HG02798 (cell line): Measurements from ENCODE around the gene HYAL2.

ENCODE experiments used
- ATAC-seq: cut with Tn5 transposase; IDR thresholded peaks from one replicate; pipeline ENCODE4 v1.9.1; 2021; ENCODE audit warnings: mild to moderate bottlenecking; ENCODE audit not compliant: unreplicated experiment, poor library complexity

HYAL2 gene

GRCh38 chr3:50351323-50351697 lies 28.8 kb upstream of the HYAL2 start:
- no peak for ATAC-seq

DNA sequence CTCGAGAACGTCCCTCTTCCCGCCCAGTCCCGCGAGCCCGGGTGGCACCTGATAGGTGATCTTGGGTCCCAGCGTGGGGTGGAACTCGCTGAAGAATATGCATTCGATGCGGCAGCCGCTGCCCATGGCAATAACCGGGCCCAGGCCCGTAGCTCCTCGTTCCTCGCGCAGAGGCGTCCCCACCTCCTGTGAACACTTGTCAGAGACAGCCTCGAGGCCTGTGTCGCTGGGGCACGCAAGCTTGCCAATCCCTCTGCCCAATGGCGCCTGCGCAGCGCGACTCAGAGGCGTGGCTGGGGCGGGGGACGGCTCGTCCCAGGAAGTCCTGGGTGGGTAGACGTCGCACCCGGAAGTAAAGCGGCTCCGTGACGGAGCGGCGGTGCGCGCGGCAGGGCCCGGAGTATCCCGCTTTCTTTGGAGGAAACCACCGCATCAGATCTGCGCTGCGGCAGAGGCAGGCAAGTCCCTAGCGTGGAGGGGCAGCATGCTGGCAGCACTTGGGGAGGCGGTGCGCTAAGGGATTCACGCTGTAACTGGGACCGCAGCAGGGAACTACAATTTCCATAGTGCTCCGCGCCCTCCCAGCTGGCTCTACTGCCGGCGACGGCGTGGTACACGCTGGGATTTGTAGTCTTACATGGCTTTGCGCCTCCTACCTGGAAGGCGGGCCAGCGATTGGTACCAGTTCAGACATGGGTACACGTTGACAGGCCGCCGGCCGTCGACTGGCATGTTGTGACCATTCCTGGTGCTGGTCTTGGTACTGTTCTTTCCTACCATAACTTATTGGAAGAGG lies 28.2 kb upstream of the HYAL2 start, which contains the start of the genes CYB561D2 and NPRL2:
TSS of gene CYB561D2 (plus strand) at position 336 of the 796 bp plus-strand sequence. CDS start 572 bp downstream, outside the sequence.
TSS of gene NPRL2 (minus strand) at position 249 of the 796 bp plus-strand sequence. CDS start at position 126, 123 bp downstream.
- ATAC-seq = peak; percentile 86

DNA sequence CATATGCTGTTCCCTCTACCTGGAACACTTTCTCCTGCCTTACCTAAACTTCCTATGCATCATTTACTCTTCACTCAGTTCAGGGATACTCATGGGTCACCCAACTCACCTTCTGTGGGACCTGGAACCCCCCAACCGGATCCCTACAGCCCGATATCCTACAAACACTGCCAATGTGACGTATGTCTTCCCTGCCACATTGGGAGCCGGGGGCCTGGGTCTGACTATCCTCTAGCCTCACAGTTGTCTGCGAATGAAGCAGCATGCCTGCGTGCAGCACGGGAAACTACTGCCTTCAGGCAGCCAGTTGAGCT lies 27.6 kb upstream of the HYAL2 start:
- ATAC-seq = no peak

GRCh38 chr3:50347187-50347813 lies 24.8 kb upstream of the HYAL2 start:
- ATAC-seq = no peak

DNA sequence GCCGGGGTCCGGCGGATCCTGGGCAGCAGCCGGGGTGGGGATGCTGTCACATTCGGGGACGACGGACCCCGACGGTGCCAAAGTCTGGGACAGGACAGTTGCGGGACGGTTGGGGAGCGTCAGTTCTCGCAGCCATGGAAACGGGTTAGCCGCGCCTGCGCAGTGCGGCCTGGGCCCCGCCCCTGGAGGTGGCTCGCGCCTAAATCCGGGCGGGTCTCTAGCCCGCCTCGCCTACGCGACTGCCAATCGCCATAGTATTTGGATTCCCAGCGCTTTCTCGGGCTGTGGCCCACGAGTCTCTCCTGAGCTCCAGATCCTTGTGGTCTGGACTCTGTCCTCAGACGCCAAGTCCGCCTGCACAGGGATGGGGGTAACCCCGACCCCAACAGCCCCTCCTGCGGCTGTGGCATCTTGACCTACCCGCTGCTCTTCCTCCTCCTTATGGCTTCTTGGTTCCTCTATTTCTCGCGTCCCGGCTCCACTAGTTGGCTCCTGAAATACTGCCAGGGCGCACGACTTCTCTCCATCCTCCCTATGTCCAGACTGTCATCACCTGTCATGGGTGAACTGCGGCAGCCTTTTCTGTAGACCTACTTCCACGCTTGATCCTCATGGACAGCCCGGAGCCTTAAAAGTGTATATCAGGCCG lies 23.2 kb upstream of the HYAL2 start, which contains the start of gene ZMYND10:
TSS of gene ZMYND10 (minus strand) at position 147 of the 649 bp plus-strand sequence. CDS start 153 bp downstream, outside the sequence.
- no peak for ATAC-seq

DNA sequence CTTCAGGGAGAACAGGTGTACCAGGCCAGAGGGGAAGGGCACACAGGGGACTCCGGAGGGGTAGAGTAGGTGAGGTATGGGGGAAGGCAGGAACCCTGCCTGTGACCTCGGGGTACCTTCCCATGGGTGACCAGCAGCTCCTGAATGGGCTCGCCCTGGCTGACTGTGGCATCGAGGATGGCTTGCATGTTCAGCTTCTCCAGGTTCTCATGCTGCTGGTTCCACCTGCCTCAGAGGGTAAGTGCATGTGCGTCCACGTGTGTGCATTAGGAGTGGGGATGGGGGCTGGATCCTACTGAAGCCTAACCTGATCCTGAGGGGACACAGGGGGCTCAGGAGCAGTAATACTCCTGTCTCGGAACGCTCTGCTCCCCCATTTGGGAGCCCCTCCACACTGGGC lies 22.5 kb upstream of the HYAL2 start:
- no peak for ATAC-seq

GRCh38 chr3:50342813-50343633 lies 20.5 kb upstream of the HYAL2 start:
- no peak for ATAC-seq

DNA sequence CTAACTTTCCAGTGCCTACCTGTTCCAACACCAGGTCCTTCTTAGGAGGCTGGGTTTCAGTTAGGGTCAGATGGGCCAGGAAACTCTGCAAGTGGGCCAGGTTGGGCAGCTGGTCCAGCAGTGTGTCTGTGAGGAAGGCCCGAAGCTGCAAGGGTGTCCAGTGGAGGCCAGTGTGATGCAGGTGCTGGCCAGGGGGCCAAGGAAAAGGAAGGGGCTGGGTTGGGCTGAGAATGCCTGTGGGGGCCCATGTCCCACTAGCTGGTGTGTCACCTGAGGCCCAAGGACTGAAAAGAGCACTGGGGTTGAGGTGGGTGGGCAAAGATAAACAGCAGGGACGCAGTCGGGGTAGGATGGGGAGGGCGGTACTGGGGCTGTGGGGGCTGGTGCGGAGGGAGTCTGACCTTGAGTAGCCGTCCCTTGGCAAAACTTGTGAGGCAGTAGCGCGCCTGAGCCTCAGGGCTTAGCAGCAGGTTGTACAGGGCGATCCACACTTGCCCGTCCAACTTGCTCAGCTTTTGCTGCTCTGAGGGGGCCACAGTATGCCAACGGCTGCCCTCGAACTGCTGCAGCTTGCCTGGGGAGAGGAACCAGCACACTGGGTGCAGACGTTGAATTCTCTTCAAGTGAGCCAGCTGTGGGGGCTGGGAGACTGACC lies 19.6 kb upstream of the HYAL2 start:
- no peak for ATAC-seq

DNA sequence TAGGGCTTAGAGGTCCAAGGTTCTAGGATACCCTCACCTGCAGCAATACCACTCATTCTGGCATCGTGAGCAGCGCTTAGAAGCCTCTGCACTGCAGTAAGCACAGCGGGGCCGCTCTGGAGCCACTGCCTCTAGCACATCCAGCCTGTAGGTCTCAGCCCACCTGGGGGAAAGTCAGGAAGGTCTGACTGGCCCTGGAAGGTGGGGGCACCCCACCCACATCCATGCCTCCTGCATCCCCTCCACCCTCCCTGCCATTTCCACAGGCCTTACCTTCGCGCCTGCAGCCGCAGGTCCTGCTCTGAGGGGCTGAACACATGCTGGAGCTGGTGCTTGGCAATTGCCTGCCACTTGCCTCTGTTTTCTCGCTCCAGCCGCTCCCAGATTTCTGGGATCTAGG lies 19.0 kb upstream of the HYAL2 start:
- no peak for ATAC-seq

- ATAC-seq = no peak
These were observed 18.1 kb upstream of the HYAL2 start, which contains the start of gene RASSF1 for GRCh38 chr3:50340448-50341329. TSS of gene RASSF1 (minus strand) at chr3:50340836. CDS start at chr3:50340805, 31 bp downstream.

- ATAC-seq = no peak
These were observed 17.6 kb upstream of the HYAL2 start for GRCh38 chr3:50340147-50340447.

DNA sequence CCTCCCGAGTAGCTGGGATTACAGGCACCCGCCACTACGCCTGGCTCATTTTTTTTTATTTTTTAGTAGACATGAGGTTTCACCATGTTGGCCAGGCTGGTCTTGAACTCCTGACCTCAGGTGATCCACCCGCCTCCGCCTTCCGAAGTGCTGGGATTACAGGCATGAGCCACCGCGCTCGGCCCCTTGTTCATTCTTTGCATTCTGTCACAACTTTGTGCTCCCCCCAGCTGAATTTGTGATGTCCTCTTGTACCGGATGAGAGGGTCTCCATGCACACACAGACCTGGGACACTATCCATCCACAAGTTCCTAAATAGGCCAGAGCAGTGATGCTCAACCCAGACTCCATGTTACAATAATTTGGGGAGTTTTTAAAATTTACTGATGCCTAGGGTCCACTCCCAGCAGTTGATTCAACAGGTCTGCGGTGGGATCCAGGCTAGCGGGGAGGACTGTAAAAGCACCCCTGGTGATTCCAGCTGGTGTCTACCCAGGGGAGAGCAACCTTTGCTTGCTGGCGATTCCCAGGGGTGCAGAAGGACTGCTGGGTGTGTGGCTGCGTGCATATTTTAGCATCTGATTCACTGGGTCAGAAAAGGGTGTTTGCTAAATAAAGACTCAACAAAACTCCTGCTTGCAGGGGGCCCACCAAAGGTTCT lies 17.1 kb upstream of the HYAL2 start:
- no peak for ATAC-seq

- no peak for ATAC-seq
These were observed 16.4 kb upstream of the HYAL2 start for GRCh38 chr3:50338965-50339364.

DNA sequence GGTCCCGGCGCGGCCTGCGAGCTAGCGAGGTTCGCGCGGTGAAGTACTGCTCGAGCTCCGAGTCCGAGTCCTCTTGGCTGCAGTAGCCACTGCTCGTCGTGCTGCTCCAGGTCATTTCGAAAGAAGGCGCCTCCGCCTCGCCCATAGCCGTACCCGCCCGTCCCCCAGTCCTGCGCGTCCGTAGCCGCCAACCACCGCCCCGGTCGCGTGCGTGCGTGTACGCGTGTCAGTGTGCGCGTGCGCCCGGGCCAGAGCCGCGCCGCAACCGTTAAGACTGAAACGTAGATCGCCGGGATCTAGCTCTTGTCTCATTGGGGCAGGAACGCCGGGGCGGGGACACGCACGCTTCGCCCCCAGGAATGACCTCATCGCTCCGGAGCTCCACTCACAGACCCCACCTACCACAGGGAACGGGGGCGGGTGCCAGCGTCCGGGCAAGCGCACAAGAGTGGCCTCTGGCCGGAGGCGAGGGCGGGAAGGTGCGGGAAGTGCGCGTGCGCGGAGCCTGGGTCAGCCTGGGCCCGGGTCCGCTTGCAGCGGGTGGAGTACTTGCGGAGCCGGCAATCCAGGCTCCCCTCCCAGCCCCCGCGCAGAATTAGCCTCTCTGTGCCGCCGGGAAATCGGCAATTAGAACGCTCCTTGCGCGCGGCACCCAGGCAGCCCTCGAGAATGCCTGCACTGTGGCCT lies 14.8 kb upstream of the HYAL2 start:
- ATAC-seq = peak; percentile 87

DNA sequence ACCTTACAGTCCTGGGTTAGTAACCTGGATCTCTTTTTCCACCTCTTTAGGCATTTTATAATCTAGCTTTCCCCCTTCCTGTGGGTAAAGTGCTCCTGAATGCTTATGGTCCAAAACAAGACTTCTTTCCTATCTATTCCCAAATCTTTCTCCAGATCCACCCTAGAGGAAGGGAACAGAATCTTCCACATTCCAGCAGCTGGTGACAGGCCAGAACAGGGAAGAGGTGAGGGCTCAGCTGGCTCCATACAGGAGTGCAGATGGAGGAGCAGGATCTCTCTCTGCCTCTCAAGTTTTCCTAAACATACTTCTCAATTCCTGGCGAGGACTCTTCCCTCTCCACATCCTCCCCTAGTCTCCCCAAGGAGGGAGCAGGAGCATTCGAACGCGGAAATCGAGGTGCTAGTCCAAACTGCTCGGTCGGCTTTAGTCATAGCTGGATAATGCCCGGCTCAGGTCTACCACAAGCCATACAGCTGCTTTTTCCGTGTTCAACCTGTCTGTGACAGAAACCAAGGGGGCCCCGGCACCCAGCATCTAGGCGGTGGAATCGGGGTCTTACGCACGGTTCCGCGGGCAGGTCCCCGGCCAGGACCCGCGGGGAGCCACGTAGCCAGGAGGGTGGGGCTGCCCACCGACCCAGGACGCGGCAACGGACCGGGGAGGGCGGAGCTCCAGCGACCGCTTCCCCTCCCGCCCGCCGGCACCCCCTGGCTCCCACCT lies 14.1 kb upstream of the HYAL2 start:
- ATAC-seq = peak; percentile 39

DNA sequence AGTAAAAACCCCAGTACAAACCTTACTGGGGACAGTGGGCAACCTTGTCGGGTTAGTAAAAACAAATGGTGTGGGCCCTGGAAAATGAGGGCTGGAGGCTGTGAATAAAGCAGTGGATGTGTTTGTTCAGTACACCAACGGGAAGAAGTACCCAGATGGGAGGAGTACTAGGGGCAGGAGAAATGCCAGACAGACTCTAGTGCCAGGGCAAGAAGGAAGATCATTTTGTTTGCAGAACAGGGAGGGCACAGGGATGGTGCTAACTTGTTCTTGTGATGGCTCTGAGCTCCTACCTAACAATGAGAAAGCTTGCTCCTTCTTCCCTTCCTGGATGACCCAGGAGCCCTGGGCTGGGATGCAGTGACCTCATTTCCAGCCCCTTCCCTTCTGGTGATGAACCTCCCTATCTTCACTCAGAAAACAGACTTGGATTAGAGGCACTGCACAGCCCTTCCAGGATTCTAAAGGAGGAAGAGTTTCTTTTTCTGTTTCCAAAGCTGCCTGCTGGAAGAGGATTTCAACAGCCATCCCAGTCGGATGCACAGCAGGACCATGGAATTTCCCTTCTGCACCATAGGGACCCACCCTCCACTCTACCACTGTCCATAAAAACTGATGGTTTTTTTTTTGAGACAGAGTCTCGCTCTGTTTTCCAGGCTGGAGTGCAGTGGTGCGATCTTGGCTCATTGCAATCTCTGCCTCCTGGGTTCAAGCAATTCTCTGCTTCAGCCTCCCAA lies 12.0 kb upstream of the HYAL2 start:
- ATAC-seq = no peak
